Measurements from ENCODE around the gene DCDC2C.

DCDC2C gene

DNA sequence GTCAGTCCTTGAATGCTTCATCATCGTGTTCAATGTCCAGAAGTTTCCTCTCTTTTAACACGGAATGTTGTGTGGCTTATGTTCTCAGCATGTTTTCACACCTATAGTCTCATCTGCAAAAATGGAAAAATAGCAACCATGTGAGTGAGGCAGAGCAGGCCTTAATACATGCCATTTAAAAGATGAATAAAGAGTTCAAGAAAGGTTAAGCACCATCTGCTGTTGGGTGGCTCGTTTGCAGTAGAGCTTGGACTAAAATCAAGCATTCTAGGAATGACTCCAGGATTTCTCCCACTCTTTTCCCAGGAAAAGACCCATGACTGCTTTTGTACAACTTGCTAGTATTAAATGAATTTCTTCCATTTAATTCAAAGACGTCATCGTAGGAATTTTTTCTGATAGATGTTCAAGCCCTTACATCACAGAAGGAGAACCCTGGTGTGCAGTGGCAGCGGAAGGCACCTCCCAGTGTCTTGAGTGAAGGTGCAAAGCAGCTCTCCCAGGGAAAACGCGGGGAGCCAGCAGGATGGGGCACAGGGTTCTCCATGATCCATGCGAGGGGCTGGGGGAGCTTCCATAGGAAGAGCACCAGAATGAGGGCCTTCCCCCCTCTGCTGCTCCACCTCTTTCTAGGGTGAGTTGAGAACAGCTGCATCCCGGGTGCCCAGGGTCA lies 9.6 kb downstream of the DCDC2C start:
- DNase-seq: no peak

DNA sequence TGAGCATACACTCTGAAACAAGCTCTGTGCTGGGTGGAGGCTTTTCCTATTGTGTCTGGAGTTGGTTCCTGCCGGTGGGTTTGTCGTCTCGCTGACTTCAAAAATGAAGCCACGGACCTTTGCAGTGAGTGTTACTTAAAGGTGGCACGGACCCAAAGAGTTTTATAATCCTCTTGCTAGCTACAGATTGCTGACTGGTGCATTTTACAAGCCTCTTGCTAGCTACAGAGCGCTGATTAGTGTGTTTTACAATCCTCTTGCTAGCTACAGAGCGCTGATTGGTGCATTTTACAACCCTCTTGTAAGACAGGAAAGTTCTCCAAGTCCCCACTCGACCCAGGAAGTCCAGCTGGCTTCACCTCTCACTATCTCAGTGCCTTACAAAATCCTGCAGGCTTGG lies 15.3 kb downstream of the DCDC2C start:
- no peak for DNase-seq

DNA sequence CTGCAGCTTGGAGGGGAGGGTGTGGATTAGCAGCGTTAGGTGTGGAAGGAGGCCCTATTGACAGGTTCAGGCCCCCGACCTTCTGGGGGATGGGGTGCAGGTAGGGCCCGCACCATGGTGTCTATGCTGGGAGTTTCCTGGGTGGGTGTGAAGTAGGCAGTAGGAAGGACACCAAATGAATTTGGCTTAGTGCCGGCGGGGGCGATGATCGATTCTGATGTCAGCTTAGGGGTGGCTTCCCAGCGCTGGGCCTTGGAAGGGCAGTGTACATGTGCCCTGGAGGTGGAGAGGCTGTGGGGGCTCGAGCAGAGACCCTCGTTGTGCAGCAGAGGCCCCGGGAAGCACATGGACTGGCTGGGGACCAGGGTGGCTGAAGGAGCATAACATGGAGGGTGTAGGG lies 21.6 kb downstream of the DCDC2C start:
- no peak for DNase-seq

DNA sequence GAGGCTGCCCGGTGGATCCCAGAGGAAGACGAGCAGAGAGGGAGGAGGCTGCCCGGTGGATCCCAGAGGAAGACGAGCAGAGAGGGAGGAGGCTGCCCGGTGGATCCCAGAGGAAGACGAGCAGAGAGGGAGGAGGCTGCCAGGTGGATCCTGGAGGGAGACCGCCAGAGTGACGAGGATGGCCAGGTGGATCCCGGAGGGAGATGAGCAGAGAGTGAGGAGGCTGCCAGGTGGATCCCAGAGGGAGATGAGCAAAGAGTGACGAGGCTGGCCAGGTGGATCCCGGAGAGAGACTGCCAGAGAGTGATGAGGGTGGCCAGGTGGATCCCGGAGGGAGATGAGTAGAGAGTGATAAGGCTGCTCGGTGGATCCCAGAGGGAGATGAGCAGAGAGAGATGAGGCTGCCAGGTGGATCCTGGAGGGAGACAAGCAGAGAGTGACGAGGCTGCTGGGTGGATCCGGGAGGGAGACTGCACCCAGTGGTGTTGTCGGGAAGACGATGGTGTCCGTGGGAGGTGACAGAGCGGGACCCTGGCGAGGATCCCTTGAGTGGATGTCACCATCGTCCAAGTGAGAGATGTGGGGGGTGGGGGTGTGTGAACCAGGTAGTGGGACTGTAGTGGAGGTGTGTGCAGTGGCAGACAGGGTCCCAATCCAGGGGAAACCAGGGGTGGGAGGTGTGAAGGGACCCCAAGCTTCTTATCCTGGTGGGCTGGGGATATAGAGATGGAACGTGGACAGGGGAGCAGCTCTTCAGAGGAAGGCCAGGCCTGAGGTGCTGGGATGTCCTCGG lies 22.3 kb downstream of the DCDC2C start:
- DNase-seq: no peak

DNA sequence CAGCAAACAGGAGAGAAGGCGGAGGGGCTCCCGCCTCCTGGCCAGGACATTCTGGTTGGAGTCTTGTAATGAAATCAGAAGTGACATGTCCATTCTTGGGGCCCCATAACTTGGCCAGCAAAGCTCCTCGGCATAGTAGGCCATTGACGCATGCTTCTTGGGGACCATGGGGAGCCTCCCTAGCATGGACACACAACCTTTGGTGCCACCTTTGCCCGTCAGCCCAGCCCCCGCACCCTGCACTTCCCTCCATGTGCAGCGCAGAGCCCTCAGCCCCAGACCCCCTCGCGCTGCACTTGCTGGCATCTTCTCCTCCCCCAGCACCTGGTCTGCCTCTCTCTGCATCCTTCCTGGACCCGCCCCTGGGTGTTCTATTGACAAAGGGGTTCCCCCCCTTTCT lies 23.1 kb downstream of the DCDC2C start:
- DNase-seq: no peak

DNA sequence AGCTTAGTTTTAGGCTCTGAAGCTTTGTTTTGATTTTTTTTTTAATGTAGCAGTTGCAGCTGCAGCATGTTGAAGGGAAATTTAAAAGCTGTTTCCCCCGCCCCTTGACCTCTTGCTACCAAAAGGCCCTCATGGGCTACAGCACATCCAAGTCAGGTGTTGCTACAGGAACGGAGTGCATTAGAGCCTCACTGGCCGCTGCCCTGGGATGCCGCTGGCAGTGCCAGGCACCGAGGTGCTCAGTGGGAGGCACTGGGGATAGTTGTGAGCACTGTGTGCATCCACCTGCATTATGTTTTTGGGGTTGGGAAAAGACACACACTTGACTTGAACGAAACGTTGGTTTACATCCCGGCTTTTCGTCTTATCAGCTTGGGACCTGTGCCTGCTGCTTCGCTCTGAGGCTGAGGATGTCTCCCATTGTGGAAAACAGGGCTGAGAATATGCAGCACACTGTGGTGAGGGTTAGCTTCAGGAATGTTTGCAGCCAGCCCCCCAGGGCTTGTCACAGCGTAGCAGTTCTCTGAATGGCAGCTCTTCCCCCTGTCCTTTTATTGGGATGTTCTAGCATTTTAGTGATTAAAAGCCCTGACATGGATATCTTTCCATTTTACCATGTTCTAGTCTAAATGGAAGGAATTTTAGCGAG lies 24.1 kb downstream of the DCDC2C start:
- DNase-seq: no peak

DNA sequence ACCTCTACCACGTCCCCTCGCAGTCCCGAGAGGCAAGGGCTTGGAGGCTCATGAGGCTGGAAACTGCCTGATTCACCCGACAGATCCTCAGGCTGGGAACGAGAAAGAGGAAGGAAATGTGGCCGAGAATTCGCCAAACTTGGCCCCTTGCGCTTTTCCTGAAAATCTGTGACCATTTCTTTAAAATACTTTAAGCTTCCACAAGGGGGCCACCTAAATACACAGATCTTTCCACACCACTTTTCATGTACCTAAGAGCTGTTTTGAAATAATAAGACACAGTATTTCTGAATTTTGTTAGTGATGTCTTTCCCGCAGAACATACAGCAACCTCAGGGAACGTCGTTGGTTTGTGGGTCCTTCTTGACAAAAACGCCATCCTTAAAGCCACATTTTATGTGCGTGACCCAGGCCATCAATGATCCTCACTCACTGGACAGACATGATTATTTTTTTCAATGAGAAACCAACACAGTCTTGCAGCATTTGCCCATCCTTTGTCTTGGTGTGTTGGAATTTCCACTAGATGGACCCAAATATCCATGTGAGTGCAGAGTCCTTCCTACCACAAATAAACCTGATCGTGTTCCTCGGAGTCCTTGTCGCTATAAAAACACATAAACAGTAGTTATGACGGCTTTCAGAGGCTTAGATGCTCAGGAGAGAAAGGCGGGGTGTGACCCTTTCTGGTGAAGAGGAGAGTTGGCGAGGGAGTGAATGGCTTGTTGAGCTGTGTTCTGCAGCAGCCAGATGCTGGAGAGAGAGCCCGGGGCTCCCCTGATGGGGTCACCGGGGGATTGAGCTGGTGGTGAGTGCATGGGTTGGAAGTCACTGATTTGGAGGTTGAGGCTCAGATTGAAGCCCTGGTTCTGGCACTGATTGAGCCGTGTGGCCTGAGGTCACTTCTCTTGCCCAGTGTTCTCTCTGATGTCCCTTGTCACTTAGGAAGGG lies 25.0 kb downstream of the DCDC2C start:
- peak in 1 of 2 donors; percentile 5 for DNase-seq

DNA sequence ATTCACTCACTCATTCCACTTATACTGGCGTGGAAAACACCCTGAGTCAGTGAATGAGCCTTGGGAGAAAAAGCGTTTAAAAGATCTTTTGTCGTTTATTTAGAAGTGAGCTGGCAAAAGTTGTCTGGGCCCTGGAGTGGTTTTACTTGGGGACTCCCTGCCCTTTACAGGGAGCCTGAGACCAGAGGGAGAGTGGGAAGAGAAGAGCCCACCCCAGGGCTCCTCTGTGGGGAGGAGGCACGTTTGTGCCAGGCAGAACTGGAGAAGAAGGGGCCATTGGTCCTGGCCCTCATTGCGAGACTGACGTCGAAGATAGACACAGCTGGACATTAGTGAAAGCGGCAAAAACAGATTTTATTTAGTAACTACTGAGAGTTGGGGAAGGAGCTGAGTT lies 25.7 kb downstream of the DCDC2C start:
- no peak for DNase-seq

DNA sequence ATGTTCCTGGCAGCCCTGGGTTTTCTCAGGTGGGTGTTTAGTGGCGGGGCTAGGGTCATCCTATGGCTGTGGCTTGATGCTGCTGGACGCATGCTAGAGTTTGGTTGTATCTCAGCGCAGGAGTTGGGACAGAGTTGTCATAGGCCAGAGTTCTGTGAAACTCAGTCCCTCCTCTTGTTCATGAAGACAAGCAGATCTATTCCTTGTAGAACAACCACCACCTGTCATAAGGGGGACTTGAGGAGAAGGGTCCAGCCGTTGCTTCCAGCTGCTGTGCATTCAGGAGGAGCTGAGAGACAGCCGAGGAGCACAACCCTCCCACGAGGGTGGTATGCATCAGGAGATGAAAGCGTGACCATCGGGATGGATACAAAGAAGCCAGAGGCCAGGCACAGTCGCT lies 26.4 kb downstream of the DCDC2C start:
- no peak for DNase-seq

DNA sequence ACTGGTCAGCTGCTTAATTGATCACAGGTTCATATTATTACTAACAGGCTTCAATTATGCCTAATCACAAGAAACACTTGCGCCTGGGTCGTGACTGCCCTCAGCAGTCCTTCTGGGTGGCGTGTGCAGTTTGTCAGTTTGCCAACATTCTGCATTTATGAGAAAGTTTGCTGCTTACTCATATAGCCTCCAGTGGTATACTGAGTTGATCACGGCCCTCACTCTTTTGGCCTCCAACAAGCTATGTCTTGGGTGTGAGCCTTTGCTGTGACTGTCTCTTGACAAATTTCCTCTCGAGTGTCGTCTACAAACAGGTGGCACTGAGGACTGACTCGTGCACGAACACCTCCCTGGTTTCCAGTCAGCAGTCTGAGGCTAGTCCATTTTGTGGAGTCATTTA lies 27.3 kb downstream of the DCDC2C start:
- no peak for DNase-seq

DNA sequence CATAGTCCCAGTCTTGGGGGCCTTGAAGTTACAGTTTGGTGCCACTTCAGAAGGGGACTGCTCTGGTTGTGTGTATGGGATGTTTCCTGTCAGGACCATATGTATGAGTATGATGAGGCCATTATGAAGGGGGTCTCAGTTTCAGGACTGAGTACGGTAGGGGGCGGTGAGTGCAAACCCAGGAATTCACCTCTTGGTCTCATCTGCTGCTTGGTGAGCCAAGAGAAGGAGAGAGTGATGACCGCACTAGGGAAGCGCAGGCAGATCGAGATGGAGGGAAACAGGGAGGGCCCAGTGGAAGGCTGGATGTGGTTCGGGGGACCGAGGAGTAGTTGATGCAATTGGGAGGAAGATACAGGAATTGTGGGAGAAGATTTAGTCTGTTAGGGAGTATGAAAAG lies 28.5 kb downstream of the DCDC2C start:
- DNase-seq: no peak

DNA sequence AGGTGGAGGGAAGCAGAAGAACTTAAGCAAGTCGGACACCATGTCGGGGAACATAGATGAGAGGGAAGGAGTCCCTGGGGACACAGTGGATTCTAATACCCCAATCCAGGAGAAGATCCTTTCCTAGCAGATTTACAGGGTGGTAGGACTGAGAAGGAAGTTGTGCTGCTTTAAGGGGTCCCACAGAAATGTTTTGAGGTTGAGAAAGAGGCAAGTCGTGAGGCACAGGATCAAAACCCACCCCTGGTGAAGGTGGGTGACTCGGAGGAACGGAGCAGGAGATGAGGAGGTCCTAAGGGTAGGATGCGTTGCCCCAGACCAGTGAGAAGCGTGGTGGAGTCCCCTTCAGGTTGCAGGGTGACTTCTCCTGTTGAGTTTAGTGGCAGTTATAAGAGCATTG lies 32.7 kb downstream of the DCDC2C start:
- DNase-seq: no peak

DNA sequence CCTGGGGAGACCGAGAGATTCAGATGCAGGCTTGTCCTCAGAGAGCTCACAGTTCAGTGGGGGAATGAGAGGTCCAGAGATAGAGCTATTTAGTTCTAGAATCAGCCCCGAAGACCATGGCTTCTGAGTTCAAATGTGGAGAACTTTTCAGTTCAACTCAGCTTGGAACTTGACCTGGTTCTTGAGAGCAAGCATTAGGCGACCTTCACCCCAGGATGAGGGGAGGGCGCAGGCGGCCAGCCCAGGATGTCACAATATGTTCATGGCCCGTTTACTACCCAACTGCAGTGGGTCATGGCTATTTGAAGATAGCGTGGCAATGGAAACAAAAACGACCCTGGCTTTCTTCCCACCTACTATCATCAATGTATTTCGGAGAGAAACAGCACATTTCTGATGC lies 33.8 kb downstream of the DCDC2C start:
- no peak for DNase-seq

DNA sequence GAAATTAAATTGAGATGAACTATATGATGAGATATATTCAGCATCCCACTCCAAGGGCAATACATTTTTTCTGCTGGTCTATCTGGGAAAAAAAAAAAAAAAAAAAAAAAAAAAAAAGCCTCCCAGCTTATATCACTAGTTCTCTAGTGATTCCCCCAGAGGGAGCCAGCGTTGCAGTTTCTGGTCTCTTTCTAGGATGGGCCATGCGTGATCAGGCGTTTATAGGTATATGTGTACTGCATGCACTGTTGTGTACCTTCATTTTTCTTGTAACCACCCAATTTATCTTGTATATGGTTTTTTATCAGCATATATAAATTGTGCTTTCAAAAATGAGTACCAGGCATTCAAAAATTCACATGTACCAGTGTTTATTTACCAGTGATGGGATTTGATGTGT lies 35.1 kb downstream of the DCDC2C start:
- peak in 1 of 2 donors; percentile 4 for DNase-seq

DNA sequence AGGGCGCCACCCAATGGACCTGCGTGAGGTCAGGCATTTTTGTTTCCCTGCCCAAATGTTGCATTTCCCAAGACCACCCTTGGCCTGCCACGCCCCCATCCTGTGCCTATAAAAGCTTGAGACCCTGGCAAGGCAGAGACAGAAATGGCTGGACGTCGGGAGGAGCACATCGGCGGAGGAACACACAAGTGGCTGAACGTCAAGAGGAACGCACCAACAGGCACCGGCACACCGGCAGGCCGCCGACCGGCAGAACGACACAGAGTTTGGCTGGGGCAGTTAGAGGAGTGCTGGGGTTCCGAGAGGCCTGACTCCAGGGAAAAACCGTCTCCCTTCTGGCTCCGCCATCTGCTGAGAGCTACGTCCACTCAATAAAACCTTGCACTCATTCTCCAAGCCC lies 35.9 kb downstream of the DCDC2C start:
- DNase-seq: no peak

DNA sequence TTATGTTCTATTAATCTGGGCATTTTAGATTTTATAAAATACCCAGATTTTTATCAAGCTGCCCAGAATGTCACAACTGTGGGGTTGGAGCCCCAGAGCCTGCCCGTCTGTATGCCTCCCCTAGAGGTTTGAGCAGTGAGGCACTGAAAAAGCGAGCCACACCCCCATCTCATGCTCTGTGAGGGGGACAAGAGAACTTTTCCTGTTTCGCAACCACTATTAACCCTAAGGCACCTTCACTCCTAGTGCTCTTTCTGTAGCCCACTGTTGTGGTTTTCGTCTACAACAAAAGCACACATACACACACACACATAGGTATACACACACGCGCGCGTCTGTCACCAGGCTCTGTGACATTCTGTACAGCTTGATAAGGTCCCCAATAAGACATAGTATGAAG lies 38.0 kb downstream of the DCDC2C start:
- DNase-seq: no peak

DNA sequence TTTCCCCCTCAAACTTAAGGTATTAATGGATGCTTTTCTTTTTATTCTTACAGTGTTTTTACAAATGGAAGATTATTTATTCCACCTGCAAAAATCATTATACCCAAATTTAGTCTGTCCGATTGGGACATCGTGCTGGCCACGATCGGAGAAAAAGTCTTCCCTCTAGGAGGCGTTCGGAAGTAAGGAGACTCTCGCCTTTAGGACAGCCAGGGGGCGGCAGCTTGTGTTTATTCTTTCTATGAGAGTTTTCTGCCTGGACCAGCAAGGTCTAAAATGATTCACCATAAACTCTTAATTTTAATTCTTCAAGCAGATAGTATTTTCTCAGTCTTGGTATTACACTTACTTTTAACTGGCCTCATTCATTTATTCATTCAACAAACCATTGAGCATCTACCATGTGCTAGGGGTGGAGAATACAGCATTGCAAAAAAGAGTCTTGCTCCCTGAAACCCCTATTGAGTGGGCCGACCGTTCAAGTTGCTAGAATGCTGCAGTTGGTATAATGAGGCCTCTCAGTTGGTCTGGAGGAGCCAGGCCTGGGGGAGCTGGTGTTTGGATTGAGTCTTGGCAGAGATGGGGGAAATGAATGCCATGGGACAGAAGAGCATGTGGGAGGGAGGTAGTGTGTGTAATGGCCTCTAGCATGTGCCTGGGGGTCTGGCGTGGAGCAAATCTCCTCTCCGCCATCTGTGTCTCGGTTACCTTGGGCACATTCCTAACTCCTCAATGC lies 38.7 kb downstream of the DCDC2C start:
- no peak for DNase-seq

DNA sequence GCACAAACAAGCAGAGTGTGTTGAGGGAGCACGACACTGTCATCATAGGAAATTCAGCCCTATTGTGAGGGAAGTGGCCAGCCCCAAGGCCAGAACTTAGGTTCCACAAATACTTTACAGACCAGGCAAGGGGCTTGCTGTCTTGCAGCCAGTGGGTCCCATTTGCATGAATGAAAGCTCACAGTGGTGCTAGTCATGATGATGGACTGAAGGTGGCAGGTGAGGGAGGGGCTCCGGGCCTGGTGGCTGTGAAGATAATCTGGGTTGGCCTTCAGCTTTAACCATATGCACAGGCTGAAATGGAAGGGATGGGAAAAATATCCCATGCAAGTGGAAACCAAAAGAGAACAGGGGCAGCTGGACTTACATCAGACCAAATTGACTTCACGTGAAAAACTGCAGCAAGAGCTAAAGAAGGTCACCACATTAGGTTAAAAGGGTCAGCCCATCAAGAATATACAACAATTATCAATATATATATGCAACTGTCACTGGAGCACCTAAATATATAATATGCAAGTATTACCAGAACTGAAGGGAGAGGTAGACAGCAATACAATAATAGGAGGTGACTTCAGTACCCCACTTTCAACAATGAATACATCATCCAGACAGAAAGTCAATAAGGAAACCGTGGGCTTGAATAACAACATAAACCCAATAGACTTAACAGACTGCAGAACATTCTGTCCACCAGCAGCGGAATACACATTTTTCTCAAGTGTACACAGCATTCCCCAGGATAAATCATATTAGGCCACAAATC lies 39.6 kb downstream of the DCDC2C start:
- DNase-seq: no peak

DNA sequence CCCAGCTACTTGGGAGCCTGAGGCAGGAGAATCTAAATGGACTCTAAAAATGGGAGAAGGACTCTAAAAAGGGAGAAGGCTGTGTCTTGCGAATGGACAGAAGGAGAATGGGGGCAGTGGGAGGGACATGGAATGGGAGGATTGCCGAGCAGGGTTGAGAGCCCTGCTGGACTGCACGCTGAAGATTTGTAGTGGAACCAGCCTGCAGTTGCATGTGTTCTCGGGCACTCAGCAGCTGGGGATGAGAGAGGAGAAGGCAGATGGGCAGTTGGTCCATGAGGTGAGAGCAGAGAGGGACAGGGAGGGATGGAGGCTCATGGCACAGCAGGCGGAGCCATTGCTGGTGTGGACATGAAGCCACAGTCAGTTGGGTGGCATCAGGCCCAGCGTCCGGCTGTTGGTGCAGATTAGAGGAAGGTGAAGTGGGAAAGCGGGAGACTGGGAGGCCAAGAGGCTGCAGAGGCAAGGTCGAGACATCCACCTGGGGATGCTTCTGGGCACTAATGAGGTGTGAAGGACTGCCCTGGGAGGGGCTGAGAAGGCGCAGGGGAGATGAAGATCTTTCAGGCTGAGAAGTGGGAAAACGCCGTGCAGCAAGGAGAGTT lies 40.7 kb downstream of the DCDC2C start:
- no peak for DNase-seq

DNA sequence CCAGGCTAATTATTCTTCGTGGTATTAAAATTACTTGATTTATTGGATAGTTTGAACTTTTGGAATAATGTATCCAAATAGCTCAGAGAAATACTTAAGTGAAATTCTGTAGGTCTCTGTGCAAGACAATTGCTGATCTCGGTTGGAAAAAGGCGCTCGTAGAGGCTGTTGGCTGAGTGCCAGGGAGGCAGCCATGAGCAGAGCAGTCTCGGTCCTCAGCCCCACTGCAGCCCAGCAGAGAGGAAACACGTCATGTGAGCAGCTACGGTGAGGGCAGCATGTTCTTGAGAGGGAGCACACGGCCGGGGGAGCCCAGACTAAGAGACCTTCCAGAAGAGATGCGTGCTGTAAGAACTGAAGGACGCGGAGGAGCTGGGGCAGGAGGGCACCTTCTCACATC lies 42.5 kb downstream of the DCDC2C start:
- no peak for DNase-seq

DNA sequence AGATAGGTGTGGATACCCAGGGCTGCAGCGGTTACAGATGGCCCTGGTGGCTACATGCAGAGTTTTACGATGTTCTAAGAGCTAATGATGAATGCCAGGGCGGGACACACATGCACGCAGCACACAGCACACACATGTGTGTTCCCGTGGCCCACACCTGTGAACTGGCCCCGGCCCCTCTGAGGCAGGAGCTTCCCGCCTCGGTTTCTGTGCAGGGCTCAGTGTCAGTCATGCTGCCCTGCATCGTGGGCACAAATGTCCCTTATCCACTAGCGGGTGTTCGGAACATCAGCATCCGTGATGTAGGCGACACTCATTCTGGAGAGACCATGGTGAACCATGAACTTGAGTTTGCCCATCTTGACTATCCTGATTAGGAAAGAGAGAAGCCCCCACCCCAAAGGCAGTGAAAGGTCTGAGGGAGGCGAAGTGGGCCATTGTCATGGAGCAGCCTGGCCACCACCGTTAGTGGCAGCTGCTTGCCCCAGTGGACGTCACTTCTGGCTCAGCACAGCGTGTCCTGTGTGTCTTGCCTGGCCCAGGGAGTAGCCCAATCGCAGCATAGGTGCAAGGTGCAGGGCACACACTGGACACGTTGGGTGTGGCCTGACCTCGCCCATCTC lies 43.8 kb downstream of the DCDC2C start:
- no peak for DNase-seq
